Mesenchymal stem cell (in vitro differentiated cells and primary cell): Measurements from ENCODE around the gene CLEC16A.

Experiments
- DNase-seq: peaks from one replicate; pipeline ENCODE4 v3.0.0-alpha.2; 2013
- H2AFZ ChIP-seq: one replicate; pipeline ENCODE4 v1.6.1; 2013; ENCODE audit warnings: low read depth, mild to moderate bottlenecking, control low read depth, inconsistent platforms, low read length, moderate library complexity
- H2AK5ac ChIP-seq: 2 replicates; pipeline ENCODE4 v1.6.1; 2013; ENCODE audit warnings: low read length, moderate library complexity, mild to moderate bottlenecking, inconsistent platforms; ENCODE audit not compliant: severe bottlenecking
- H2BK120ac ChIP-seq: one replicate; pipeline ENCODE4 v1.6.1; 2013; ENCODE audit warnings: low read depth, mild to moderate bottlenecking, inconsistent platforms, low read length, moderate library complexity
- H2BK12ac ChIP-seq, 2 experiments: one replicate each; pipeline ENCODE4 v1.6.1; 2013; ENCODE audit warnings: inconsistent platforms in 2 of 2, low read length in 2 of 2, mild to moderate bottlenecking in 2 of 2, moderate library complexity in 2 of 2, control low read depth in 1 of 2
- H2BK15ac ChIP-seq: one replicate; pipeline ENCODE4 v1.6.1; 2013; ENCODE audit warnings: mild to moderate bottlenecking, low read depth, inconsistent platforms; ENCODE audit not compliant: poor library complexity, severe bottlenecking
- H2BK5ac ChIP-seq: 2 replicates; pipeline ENCODE4 v1.6.1; 2013; ENCODE audit warnings: low read depth, mild to moderate bottlenecking, low read length, control low read depth, inconsistent platforms; ENCODE audit not compliant: poor library complexity, severe bottlenecking
- H3K14ac ChIP-seq, 2 experiments: one replicate each; pipeline ENCODE4 v1.6.1; 2013; ENCODE audit warnings: inconsistent platforms in 2 of 2, low read length in 2 of 2, control low read depth in 1 of 2, mild to moderate bottlenecking in 1 of 2, moderate library complexity in 1 of 2
- H3K18ac ChIP-seq, 2 experiments: one replicate each; pipeline ENCODE4 v1.6.1; 2013; ENCODE audit warnings: inconsistent platforms in 2 of 2, low read length in 2 of 2, control low read depth in 1 of 2, low read depth in 1 of 2, mild to moderate bottlenecking in 1 of 2
- H3K23ac ChIP-seq, 2 experiments: one replicate each; pipeline ENCODE4 v1.6.1; 2013; ENCODE audit warnings: inconsistent platforms in 2 of 2, low read length in 2 of 2, mild to moderate bottlenecking in 2 of 2, moderate library complexity in 2 of 2, control low read depth in 1 of 2
- H3K27ac ChIP-seq: 2 replicates; pipeline ENCODE4 v1.5.1; 2013; ENCODE audit warnings: mild to moderate bottlenecking, moderate library complexity, low read length, control low read depth, inconsistent platforms; ENCODE audit not compliant: poor library complexity, severe bottlenecking
- H3K27me3 ChIP-seq, 2 experiments: 2 replicates each; pipeline versions ENCODE4 v1.6.1 to v1.7.0; 2013; ENCODE audit warnings: low read length in 2 of 2, mild to moderate bottlenecking in 2 of 2, moderate library complexity in 2 of 2, control low read depth in 1 of 2, inconsistent platforms in 1 of 2; ENCODE audit not compliant: control insufficient read depth in 1 of 2, insufficient read depth in 1 of 2
- H3K36me3 ChIP-seq, 2 experiments: 2 replicates each; pipeline versions ENCODE4 v1.6.1 to v1.7.0; 2013; ENCODE audit warnings: low read length in 2 of 2, control low read depth in 1 of 2, inconsistent platforms in 1 of 2, low read depth in 1 of 2, mild to moderate bottlenecking in 1 of 2; ENCODE audit not compliant: insufficient read depth in 2 of 2, control insufficient read depth in 1 of 2
- H3K4ac ChIP-seq, 2 experiments: one replicate each; pipeline ENCODE4 v1.6.1; 2013; ENCODE audit warnings: inconsistent platforms in 2 of 2, low read length in 2 of 2, mild to moderate bottlenecking in 2 of 2, moderate library complexity in 2 of 2, control low read depth in 1 of 2, low read depth in 1 of 2
- H3K4me1 ChIP-seq: 2 replicates; pipeline ENCODE4 v1.6.1; 2013; ENCODE audit warnings: low read depth, low read length, control low read depth; ENCODE audit not compliant: control insufficient read depth, insufficient read depth
- H3K4me2 ChIP-seq: 2 replicates; pipeline ENCODE4 v1.6.1; 2013; ENCODE audit warnings: low read length, mild to moderate bottlenecking, inconsistent platforms; ENCODE audit not compliant: poor library complexity, severe bottlenecking
- H3K4me3 ChIP-seq, 2 experiments: 2 replicates each; pipeline versions ENCODE4 v1.5.1 to v1.7.0; 2013; ENCODE audit warnings: low read length in 2 of 2, mild to moderate bottlenecking in 2 of 2, control low read depth in 1 of 2, low read depth in 1 of 2; ENCODE audit not compliant: insufficient read depth in 1 of 2
- H3K79me1 ChIP-seq: replicated peaks from 2 replicates; pipeline ENCODE4 v1.6.1; 2013; ENCODE audit warnings: mild to moderate bottlenecking, control low read depth, low read length, inconsistent platforms; ENCODE audit not compliant: poor library complexity, severe bottlenecking
- H3K9ac ChIP-seq: 2 replicates; pipeline ENCODE4 v1.7.0; 2013; ENCODE audit warnings: mild to moderate bottlenecking, low read length, moderate library complexity
- H3K9me3 ChIP-seq: 2 replicates; pipeline ENCODE4 v1.7.0; 2013; ENCODE audit warnings: mild to moderate bottlenecking, low read length; ENCODE audit not compliant: control insufficient read depth
- H4K8ac ChIP-seq: one replicate; pipeline ENCODE4 v1.6.1; 2013; ENCODE audit warnings: inconsistent platforms, mild to moderate bottlenecking, low read length, moderate library complexity
- H4K91ac ChIP-seq: one replicate; pipeline ENCODE4 v1.6.1; 2013; ENCODE audit warnings: mild to moderate bottlenecking, low read length, inconsistent platforms
- WGBS: methylation state at CpG from one replicate; pipeline ENCODE4 v1.1.7; 2013; ENCODE audit warnings: mixed read lengths; 5-methylcytosine and 5-hydroxymethylcytosine counted together

CLEC16A gene

GRCh38 chr16:11056090-11056992 is 112.0 kb downstream of the CLEC16A start:
- Histone ChIP-seq H2BK15ac (peak overlapping the region; percentile 76), H3K36me3 (peaks cover 43 to 55% of the 10 kb centered on the region in 2 experiments), H3K4ac (no peak overlapping the region), H3K4me3 (no peak overlapping the region), H3K18ac (peak overlapping the region; percentile 6 to 28), H3K9ac (no peak overlapping the region), H3K14ac (no peak overlapping the region), H3K79me1 (peaks cover 6% of the 10 kb centered on the region), H4K8ac (peak overlapping the region; percentile 45), H3K27ac (no peak overlapping the region), H3K9me3 (no peaks in the 10 kb centered on the region), H3K27me3 (no peaks in the 10 kb centered on the region), H3K23ac (no peak overlapping the region), H2BK12ac (peak overlapping the region in 1 of 2 experiments; percentile 23), H2AK5ac (no peak overlapping the region), H2BK120ac (no peak overlapping the region), H3K4me2 (no peak overlapping the region), H2BK5ac (no peak overlapping the region), H3K4me1 (peaks cover 3% of the 10 kb centered on the region), H2AFZ (no peak overlapping the region), H4K91ac (peak overlapping the region; percentile 84)
- 87% methylated on average over 8 of the region's 11 CpGs for WGBS
- no peak for DNase-seq

DNA sequence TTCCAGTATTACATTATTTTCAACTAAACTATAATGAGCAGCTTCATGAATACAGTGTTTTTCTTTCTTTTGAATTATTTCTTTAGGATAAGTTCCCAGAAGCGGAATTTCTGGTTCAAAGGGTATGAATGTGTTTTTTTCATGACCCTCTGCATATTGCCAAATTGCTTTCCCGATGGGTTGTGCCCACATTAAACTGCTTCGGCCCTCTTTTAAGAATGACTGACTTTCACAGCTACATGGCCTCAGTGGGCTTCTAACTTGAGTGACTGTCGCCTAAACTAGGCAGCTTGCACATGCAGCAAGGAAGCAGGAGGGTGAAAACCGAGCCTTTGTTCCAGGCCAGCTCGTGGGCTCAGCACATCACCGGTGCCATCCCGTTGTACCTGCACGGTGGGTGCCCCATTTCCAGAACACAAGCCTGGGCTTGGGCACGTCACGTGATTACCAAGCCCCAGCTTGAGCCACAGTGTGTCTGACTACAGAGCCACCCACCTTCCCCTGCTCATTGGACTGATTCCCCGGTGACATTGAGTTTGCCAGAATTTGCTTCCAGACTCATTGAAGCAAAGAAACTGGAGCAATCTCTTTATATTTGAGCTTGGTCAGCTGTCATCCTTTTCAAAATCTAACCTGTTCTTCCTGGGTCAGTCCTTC is 112.8 kb downstream of the CLEC16A start:
- Histone ChIP-seq H2BK5ac (no peak overlapping the region), H3K14ac (no peak overlapping the region), H2AK5ac (no peak overlapping the region), H3K27ac (no peak overlapping the region), H3K23ac (no peak overlapping the region), H3K4ac (no peak overlapping the region), H3K18ac (peak overlapping the region in 1 of 2 experiments; percentile 25), H3K9ac (no peak overlapping the region), H3K9me3 (no peaks in the 10 kb centered on the region), H2AFZ (no peak overlapping the region), H2BK12ac (no peak overlapping the region), H3K79me1 (peaks cover 6% of the 10 kb centered on the region), H2BK15ac (no peak overlapping the region), H3K4me3 (no peak overlapping the region), H3K27me3 (no peaks in the 10 kb centered on the region), H3K36me3 (peaks cover 42 to 57% of the 10 kb centered on the region in 2 experiments), H4K8ac (no peak overlapping the region), H3K4me1 (peaks cover 3% of the 10 kb centered on the region), H2BK120ac (no peak overlapping the region), H4K91ac (no peak overlapping the region), H3K4me2 (no peak overlapping the region)
- WGBS, result 97% methylated on average over 12 of the region's 12 CpGs
- no peak for DNase-seq

GRCh38 chr16:11057711-11058345 is 113.5 kb downstream of the CLEC16A start:
- no peak overlapping the region for H3K9ac ChIP-seq
- no peak overlapping the region for H4K91ac ChIP-seq
- no peak overlapping the region for H4K8ac ChIP-seq
- H2AFZ ChIP-seq, result no peak overlapping the region
- H3K14ac ChIP-seq, result no peak overlapping the region
- peaks cover 6% of the 10 kb centered on the region for H3K79me1 ChIP-seq
- WGBS, result 94% methylated on average over 9 of the region's 9 CpGs
- no peaks in the 10 kb centered on the region for H3K9me3 ChIP-seq
- no peak overlapping the region for H2AK5ac ChIP-seq
- H3K4me2 ChIP-seq, result no peak overlapping the region
- H3K18ac ChIP-seq, result no peak overlapping the region
- no peaks in the 10 kb centered on the region for H3K27me3 ChIP-seq
- peaks cover 3% of the 10 kb centered on the region for H3K4me1 ChIP-seq
- peaks cover 37 to 50% of the 10 kb centered on the region in 2 experiments for H3K36me3 ChIP-seq
- no peak overlapping the region for H2BK12ac ChIP-seq
- no peak overlapping the region for H2BK5ac ChIP-seq
- no peak overlapping the region for H2BK15ac ChIP-seq
- H3K23ac ChIP-seq, result no peak overlapping the region
- no peak overlapping the region for H3K4ac ChIP-seq
- no peak overlapping the region for H3K4me3 ChIP-seq
- DNase-seq, result no peak
- no peak overlapping the region for H2BK120ac ChIP-seq
- no peak overlapping the region for H3K27ac ChIP-seq

DNA sequence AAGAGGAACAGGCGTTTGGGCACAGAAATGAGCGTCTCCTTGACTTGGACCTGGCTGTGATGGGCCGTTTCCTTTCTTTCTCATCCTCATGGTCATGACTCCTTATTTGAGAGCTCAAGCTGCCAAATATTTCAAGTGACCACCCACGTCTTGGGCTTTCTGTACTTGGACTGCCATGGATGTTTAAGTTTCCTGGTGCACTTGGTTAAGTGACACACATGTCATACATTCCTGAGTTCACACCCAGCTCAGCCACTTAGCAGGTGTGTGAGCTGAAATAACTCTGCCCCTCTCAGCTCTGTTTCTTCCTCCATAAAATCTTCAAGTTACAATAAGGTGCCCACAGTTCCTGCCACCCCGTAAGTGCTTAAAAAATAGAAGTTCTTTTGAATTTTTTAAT is 114.5 kb downstream of the CLEC16A start:
- 79% methylated on average over 4 of the region's 5 CpGs for WGBS
- H2BK15ac ChIP-seq, result peak overlapping the region; percentile 16

More for the DNA sequence above, 114.5 kb downstream of the CLEC16A start:
- Histone ChIP-seq H2BK5ac (no peak overlapping the region), H3K4me2 (no peak overlapping the region), H3K4me3 (no peak overlapping the region), H3K27me3 (no peaks in the 10 kb centered on the region), H2AFZ (no peak overlapping the region), H3K9me3 (no peaks in the 10 kb centered on the region), H2BK120ac (no peak overlapping the region), H2BK12ac (no peak overlapping the region), H3K9ac (no peak overlapping the region), H3K23ac (no peak overlapping the region), H3K4me1 (peaks cover 7% of the 10 kb centered on the region), H3K27ac (no peak overlapping the region), H2AK5ac (no peak overlapping the region), H4K91ac (no peak overlapping the region), H3K36me3 (peaks cover 35 to 43% of the 10 kb centered on the region in 2 experiments), H3K4ac (no peak overlapping the region), H3K79me1 (peaks cover 6% of the 10 kb centered on the region), H3K18ac (no peak overlapping the region), H3K14ac (no peak overlapping the region), H4K8ac (no peak overlapping the region)
- no peak for DNase-seq
